ENCODE measurements around the gene ACTL8. TPM values are rescaled to one million over a fixed set of nuclear protein-coding genes. Genes with fewer than 3 reads are reported as not detected.

Gene ACTL8
- total RNA-seq, 6 experiments from 2014 or later = 0.12 to 0.14 TPM; not detected in 4

- Mint-ChIP-seq H3K4me1 (ENCODE audit: low read depth) (0 out of 2 replicates have a peak, but pooled peaks cover 2% of the 10 kb centered on the region), H3K4me3 (no peak overlapping the region), H3K9me3 (no peaks in the 10 kb centered on the region), H3K36me3 (ENCODE audit: low read depth) (no peaks in the 10 kb centered on the region), H3K27me3 (ENCODE audit: insufficient read depth) (peaks cover 20% of the 10 kb centered on the region), H3K27ac (no peak overlapping the region)
- DNase-seq = no peak
- TF ChIP-seq CTCF (IDR thresholded peaks at IDR 0.05) = no peak
Measured at GRCh38 chr1:17790383-17791054, 35.4 kb downstream of the ACTL8 start.

GRCh38 chr1:17791055-17791390, 35.9 kb downstream of the ACTL8 start:
- no peak overlapping the region for H3K4me3 Mint-ChIP-seq
- no peaks in the 10 kb centered on the region for H3K36me3 Mint-ChIP-seq (ENCODE audit: low read depth)
- 0 out of 2 replicates have a peak, but pooled peaks cover 5% of the 10 kb centered on the region for H3K4me1 Mint-ChIP-seq (ENCODE audit: low read depth)
- TF ChIP-seq CTCF (IDR thresholded peaks at IDR 0.05) = no peak
- no peaks in the 10 kb centered on the region for H3K9me3 Mint-ChIP-seq
- DNase-seq = no peak
- H3K27ac Mint-ChIP-seq = no peak overlapping the region
- peaks cover 18% of the 10 kb centered on the region for H3K27me3 Mint-ChIP-seq (ENCODE audit: insufficient read depth)

- Mint-ChIP-seq H3K9me3 (no peaks in the 10 kb centered on the region), H3K36me3 (ENCODE audit: low read depth) (no peaks in the 10 kb centered on the region), H3K27me3 (ENCODE audit: insufficient read depth) (peaks cover 16% of the 10 kb centered on the region), H3K27ac (no peak overlapping the region), H3K4me1 (ENCODE audit: low read depth) (0 out of 2 replicates have a peak, but pooled peaks cover 5% of the 10 kb centered on the region), H3K4me3 (no peak overlapping the region)
- TF ChIP-seq CTCF (IDR thresholded peaks at IDR 0.05) = no peak
- no peak for DNase-seq
Measured at GRCh38 chr1:17791480-17791879, 36.3 kb downstream of the ACTL8 start.

GRCh38 chr1:17792421-17792820, 37.3 kb downstream of the ACTL8 start:
- Mint-ChIP-seq H3K36me3 (ENCODE audit: low read depth) (no peaks in the 10 kb centered on the region), H3K27me3 (ENCODE audit: insufficient read depth) (peaks cover 19% of the 10 kb centered on the region), H3K4me1 (ENCODE audit: low read depth) (peaks cover 7% of the 10 kb centered on the region), H3K27ac (no peak overlapping the region), H3K4me3 (no peak overlapping the region), H3K9me3 (no peaks in the 10 kb centered on the region)
- DNase-seq = no peak
- no peak for TF ChIP-seq CTCF (IDR thresholded peaks at IDR 0.05)

- Mint-ChIP-seq H3K36me3 (ENCODE audit: low read depth) (no peaks in the 10 kb centered on the region), H3K27me3 (ENCODE audit: insufficient read depth) (peaks cover 17% of the 10 kb centered on the region), H3K27ac (no peak overlapping the region), H3K4me1 (ENCODE audit: low read depth) (peaks cover 21% of the 10 kb centered on the region), H3K4me3 (no peak overlapping the region), H3K9me3 (no peaks in the 10 kb centered on the region)
- no peak for DNase-seq
- no peak for TF ChIP-seq CTCF (IDR thresholded peaks at IDR 0.05)
Measured at GRCh38 chr1:17795081-17795809, 40.1 kb downstream of the ACTL8 start.

All from HFFc6 (cell line).